GM23248 (cell line): ENCODE measurements around the gene RASSF1.

Source experiments
- EZH2 ChIP-seq: fragments of 200-600 bp; sonication (generic); IDR thresholded peaks from 2 replicates; pipeline ENCODE4 v1.6.1; 2018; ENCODE audit warnings: antibody characterized with exemption, mild to moderate bottlenecking; ENCODE audit not compliant: insufficient read depth, poor library complexity, severe bottlenecking
- EZH2phosphoT487 ChIP-seq: fragments of 200-600 bp; sonication (generic); IDR thresholded peaks from 2 replicates; pipeline ENCODE4 v1.6.1; 2018; ENCODE audit warnings: antibody characterized with exemption, moderate library complexity, mild to moderate bottlenecking, low read depth; ENCODE audit not compliant: insufficient read depth

- TF ChIP-seq EZH2 (no peak), EZH2phosphoT487 (no peak)
Observed at GRCh38 chr3:50381383-50381782, 40.7 kb upstream of the RASSF1 start.
